Neural progenitor cell (in vitro differentiated cells): ENCODE measurements around the gene PEAK1.

Source experiments
- EZH2 ChIP-seq: fragments of 200-600 bp; sonication (generic); IDR thresholded peaks from 2 replicates; pipeline ENCODE4 v1.6.1; 2017; ENCODE audit warnings: antibody characterized with exemption, mild to moderate bottlenecking, moderate library complexity
- EZH2phosphoT487 ChIP-seq: fragments of 200-600 bp; sonication (generic); IDR thresholded peaks from 2 replicates; pipeline ENCODE4 v1.6.1; 2017; ENCODE audit warnings: antibody characterized with exemption
- TF ChIP-seq, protein P1 (sequence below): fragments of 200-600 bp; sonication (generic); IDR thresholded peaks from 2 replicates; pipeline ENCODE4 v1.5.1; 2017; ENCODE audit warnings: antibody characterized with exemption, mild to moderate bottlenecking

DNA sequence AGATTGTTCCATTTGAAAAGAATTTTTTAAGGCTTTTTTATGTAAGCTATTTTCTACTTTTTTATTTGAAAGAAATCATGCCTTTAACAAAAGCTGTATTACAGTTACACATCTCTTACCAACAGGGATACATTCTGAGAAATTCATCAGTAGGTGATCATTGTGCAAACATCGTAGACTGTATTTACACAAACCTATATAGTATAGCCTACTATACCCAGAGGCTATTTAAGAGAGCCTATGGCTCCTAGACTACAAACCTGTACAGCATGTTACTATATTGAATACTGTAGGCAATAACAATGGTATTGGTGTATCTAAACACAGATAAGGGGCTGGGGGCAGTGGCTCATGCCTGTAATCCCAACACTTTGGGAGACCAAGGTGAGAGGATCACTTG is 43.1 kb downstream of the PEAK1 start:
- TF ChIP-seq, protein P1, sequence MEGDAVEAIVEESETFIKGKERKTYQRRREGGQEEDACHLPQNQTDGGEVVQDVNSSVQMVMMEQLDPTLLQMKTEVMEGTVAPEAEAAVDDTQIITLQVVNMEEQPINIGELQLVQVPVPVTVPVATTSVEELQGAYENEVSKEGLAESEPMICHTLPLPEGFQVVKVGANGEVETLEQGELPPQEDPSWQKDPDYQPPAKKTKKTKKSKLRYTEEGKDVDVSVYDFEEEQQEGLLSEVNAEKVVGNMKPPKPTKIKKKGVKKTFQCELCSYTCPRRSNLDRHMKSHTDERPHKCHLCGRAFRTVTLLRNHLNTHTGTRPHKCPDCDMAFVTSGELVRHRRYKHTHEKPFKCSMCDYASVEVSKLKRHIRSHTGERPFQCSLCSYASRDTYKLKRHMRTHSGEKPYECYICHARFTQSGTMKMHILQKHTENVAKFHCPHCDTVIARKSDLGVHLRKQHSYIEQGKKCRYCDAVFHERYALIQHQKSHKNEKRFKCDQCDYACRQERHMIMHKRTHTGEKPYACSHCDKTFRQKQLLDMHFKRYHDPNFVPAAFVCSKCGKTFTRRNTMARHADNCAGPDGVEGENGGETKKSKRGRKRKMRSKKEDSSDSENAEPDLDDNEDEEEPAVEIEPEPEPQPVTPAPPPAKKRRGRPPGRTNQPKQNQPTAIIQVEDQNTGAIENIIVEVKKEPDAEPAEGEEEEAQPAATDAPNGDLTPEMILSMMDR: no peak
- TF ChIP-seq EZH2phosphoT487: no peak
- TF ChIP-seq EZH2: no peak
